Measurements from ENCODE around the gene CACFD1.

The CACFD1 gene

DNA sequence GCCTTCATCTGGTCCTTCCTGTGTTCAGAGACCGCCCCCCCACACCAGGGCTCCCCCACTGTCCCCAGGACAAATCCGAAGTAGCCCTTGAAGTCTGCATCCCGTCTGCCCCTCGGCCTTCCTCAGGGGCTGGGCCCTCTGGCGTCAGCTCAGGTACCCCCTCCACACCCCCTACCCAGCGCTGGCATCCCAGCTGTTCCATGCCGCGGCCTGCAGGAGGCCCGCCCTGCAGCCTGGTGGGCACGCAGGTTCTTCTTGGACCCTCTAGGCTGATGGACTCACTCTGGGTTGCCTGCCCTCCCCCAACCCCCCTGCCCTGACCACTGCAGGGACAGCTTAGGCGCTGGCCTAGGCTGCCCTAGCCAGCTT lies 12.5 kb downstream of the CACFD1 start:
- no peak for ATAC-seq
- TF ChIP-seq, protein P1, sequence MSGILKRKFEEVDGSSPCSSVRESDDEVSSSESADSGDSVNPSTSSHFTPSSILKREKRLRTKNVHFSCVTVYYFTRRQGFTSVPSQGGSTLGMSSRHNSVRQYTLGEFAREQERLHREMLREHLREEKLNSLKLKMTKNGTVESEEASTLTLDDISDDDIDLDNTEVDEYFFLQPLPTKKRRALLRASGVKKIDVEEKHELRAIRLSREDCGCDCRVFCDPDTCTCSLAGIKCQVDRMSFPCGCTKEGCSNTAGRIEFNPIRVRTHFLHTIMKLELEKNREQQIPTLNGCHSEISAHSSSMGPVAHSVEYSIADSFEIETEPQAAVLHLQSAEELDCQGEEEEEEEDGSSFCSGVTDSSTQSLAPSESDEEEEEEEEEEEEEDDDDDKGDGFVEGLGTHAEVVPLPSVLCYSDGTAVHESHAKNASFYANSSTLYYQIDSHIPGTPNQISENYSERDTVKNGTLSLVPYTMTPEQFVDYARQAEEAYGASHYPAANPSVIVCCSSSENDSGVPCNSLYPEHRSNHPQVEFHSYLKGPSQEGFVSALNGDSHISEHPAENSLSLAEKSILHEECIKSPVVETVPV (CRISPR knock-in tag; IDR thresholded peaks at IDR 0.05) = no peak
- no peak for TF ChIP-seq ESRRG (CRISPR knock-in tag; IDR thresholded peaks at IDR 0.05)
- TF ChIP-seq PPARA (CRISPR knock-in tag; IDR thresholded peaks at IDR 0.05; ENCODE audit: borderline replicate concordance) = no peak
- TF ChIP-seq, protein P2, sequence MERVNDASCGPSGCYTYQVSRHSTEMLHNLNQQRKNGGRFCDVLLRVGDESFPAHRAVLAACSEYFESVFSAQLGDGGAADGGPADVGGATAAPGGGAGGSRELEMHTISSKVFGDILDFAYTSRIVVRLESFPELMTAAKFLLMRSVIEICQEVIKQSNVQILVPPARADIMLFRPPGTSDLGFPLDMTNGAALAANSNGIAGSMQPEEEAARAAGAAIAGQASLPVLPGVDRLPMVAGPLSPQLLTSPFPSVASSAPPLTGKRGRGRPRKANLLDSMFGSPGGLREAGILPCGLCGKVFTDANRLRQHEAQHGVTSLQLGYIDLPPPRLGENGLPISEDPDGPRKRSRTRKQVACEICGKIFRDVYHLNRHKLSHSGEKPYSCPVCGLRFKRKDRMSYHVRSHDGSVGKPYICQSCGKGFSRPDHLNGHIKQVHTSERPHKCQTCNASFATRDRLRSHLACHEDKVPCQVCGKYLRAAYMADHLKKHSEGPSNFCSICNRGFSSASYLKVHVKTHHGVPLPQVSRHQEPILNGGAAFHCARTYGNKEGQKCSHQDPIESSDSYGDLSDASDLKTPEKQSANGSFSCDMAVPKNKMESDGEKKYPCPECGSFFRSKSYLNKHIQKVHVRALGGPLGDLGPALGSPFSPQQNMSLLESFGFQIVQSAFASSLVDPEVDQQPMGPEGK (CRISPR knock-in tag; IDR thresholded peaks at IDR 0.05; ENCODE audit: borderline replicate concordance) = no peak
- TF ChIP-seq ZNF70 (CRISPR knock-in tag; IDR thresholded peaks at IDR 0.05) = no peak
- TF ChIP-seq, protein P3, sequence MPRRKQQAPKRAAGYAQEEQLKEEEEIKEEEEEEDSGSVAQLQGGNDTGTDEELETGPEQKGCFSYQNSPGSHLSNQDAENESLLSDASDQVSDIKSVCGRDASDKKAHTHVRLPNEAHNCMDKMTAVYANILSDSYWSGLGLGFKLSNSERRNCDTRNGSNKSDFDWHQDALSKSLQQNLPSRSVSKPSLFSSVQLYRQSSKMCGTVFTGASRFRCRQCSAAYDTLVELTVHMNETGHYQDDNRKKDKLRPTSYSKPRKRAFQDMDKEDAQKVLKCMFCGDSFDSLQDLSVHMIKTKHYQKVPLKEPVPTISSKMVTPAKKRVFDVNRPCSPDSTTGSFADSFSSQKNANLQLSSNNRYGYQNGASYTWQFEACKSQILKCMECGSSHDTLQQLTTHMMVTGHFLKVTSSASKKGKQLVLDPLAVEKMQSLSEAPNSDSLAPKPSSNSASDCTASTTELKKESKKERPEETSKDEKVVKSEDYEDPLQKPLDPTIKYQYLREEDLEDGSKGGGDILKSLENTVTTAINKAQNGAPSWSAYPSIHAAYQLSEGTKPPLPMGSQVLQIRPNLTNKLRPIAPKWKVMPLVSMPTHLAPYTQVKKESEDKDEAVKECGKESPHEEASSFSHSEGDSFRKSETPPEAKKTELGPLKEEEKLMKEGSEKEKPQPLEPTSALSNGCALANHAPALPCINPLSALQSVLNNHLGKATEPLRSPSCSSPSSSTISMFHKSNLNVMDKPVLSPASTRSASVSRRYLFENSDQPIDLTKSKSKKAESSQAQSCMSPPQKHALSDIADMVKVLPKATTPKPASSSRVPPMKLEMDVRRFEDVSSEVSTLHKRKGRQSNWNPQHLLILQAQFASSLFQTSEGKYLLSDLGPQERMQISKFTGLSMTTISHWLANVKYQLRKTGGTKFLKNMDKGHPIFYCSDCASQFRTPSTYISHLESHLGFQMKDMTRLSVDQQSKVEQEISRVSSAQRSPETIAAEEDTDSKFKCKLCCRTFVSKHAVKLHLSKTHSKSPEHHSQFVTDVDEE (CRISPR knock-in tag; IDR thresholded peaks at IDR 0.05) = no peak
- TF ChIP-seq ZC3H10 (CRISPR knock-in tag; IDR thresholded peaks at IDR 0.05) = no peak

DNA sequence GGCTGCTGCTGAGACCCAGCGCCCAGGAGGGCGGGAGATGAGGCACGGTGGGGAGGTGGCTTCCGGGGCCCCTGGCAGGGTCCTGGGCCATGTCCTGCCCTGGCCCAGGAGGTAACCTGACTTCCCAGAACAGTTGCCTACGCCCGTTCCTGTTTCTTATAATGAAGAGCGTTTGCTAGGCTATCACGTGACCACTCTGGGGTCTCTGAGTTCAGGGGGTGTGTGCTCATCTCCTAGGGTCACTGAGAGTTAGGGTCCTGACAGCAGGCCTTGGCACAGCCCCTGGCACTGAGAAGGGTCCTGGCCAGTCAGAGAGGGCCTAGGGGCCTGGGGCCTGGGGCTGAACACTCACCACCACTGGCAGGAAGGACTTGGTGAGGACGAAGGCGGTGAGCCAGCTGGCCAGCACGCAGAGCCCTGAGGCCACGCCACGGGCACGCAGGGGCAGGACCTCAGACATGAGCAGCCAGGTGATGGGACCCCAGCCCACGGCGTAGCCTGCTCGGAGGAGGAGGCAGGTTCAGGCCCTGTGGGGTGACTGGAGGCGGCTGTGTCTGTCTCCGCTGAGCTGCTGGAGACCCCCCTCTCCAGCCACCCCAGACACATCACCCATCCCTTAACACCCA lies 13.1 kb downstream of the CACFD1 start:
- no peak for ATAC-seq

DNA sequence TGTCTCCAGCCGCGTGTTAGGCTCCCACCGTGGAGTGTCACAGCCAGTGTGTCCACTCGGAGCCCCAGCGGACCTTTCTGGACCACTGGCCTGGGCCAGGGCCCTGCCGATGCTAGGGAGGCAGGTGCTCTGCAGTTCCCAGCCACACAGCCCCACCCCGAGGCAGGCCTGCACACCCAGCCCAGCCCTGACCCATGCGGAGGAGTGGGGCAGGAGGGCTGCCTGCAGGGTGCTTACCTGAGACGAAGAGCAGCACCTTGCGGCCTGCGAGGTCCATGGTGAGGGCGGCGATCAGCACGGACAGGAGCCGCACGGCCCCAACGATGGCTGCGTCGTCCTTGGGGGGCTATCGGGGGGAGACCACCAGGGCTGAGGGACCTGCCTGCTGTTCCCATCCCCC lies 14.0 kb downstream of the CACFD1 start:
- ATAC-seq = no peak
- TF ChIP-seq ZNF565 (CRISPR knock-in tag; conservative IDR thresholded peaks at IDR 0.05; ENCODE audit: low read depth) (no peak), ZNF8 (CRISPR knock-in tag; IDR thresholded peaks at IDR 0.05) (no peak), ARNTL (CRISPR knock-in tag; IDR thresholded peaks at IDR 0.05; ENCODE audit: borderline replicate concordance, low read depth) (no peak), ZC3H10 (CRISPR knock-in tag; IDR thresholded peaks at IDR 0.05) (no peak), GLIS3 (CRISPR knock-in tag; IDR thresholded peaks at IDR 0.05) (no peak), RARB (CRISPR knock-in tag; IDR thresholded peaks at IDR 0.05) (no peak), SNAI2 (CRISPR knock-in tag; IDR thresholded peaks at IDR 0.05) (no peak), BACH2 (CRISPR knock-in tag; IDR thresholded peaks at IDR 0.05; ENCODE audit: borderline replicate concordance) (no peak), ZFP3 (CRISPR knock-in tag; IDR thresholded peaks at IDR 0.05) (no peak), TOX (CRISPR knock-in tag; IDR thresholded peaks at IDR 0.05; ENCODE audit: borderline replicate concordance) (no peak), OSR1 (CRISPR knock-in tag; IDR thresholded peaks at IDR 0.05) (no peak)
- TF ChIP-seq, protein P1 (CRISPR knock-in tag; IDR thresholded peaks at IDR 0.05) = no peak

More for the DNA sequence above, 13.1 kb downstream of the CACFD1 start:
- no peak for TF ChIP-seq ZFP3 (CRISPR knock-in tag; IDR thresholded peaks at IDR 0.05)
- TF ChIP-seq OSR1 (CRISPR knock-in tag; IDR thresholded peaks at IDR 0.05) = no peak

DNA sequence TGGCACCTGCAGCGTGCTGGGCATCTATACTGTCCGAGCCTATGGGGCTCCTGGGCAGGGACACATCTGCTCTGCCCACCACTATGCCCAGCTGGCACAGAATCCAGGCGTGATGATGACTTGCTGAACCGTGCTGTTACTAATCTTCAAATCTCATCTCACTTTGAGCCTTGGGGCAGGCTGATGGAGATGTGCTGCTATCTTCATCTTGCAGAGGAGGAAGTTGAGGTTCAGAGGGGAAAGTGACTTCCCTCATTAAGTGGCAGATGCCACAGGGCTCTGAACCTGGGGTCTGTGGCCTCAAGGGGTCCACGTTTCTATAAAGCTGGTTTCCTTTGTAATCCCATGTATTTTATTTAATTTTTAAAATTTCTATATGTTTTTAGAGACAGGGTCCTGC lies 14.4 kb downstream of the CACFD1 start:
- ATAC-seq = no peak
- TF ChIP-seq CSDC2 (CRISPR knock-in tag; IDR thresholded peaks at IDR 0.05) = no peak
- TF ChIP-seq GLIS3 (CRISPR knock-in tag; IDR thresholded peaks at IDR 0.05) = no peak
- no peak for TF ChIP-seq ZFP3 (CRISPR knock-in tag; IDR thresholded peaks at IDR 0.05)
- no peak for TF ChIP-seq ZNF565 (CRISPR knock-in tag; conservative IDR thresholded peaks at IDR 0.05; ENCODE audit: low read depth)
- no peak for TF ChIP-seq ZNF70 (CRISPR knock-in tag; IDR thresholded peaks at IDR 0.05)
- no peak for TF ChIP-seq TOX (CRISPR knock-in tag; IDR thresholded peaks at IDR 0.05; ENCODE audit: borderline replicate concordance)
- TF ChIP-seq, protein P3 (CRISPR knock-in tag; IDR thresholded peaks at IDR 0.05) = no peak
- no peak for TF ChIP-seq RARB (CRISPR knock-in tag; IDR thresholded peaks at IDR 0.05)
- no peak for TF ChIP-seq TCF4 (CRISPR knock-in tag; IDR thresholded peaks at IDR 0.05; ENCODE audit: borderline replicate concordance)
- TF ChIP-seq ZFP30 (CRISPR knock-in tag; IDR thresholded peaks at IDR 0.05) = no peak
- TF ChIP-seq, protein P2 (CRISPR knock-in tag; IDR thresholded peaks at IDR 0.05; ENCODE audit: borderline replicate concordance) = no peak
- TF ChIP-seq OSR1 (CRISPR knock-in tag; IDR thresholded peaks at IDR 0.05) = no peak
- no peak for TF ChIP-seq ESRRG (CRISPR knock-in tag; IDR thresholded peaks at IDR 0.05)

All from SK-N-SH treated with all-trans-retinoic acid at 6 μM for 48 hours (cell line).